Measurements from ENCODE around the gene NAT14.

- TF ChIP-seq POLR2AphosphoS5 (IDR thresholded peaks at IDR 0.05; ENCODE audit: low read depth, low read length) (no peak), POLR2A (IDR thresholded peaks at IDR 0.05; ENCODE audit: low read depth, low read length) (no peak)
Measured at GRCh38 chr19:55498246-55498840, 13.4 kb downstream of the NAT14 start.

All from GM12892 (cell line).